ENCODE results near the gene DNAJC3.

Gene DNAJC3

DNA sequence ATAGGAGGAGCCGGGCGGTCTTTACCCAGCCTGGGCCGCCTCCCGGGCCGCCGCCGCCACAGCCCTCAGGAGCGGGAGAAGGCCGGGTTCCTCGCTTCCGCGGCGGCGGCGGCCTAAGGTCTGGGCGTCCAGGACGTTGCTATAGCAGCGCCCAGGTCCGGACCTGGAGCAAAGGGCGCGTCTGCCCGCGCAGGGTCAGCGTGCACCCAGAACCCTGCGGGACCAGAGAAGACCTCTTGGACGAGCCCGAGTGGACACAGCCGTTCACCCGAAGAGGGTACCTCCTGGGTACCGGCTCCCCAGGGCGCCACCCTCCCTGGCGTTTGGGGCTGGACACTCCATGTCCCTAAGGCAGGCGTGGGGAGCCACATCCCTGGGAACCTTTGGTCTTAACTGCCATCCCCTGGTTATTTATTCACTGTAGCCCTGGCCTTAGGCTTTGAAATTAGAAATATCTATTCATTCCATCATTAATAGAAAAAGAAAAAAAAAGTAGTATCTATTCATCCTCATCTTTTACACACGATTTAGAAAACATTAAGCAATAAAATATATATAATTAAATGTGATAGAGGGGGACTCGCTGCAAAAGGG is 34.8 kb upstream of the DNAJC3 start:
- peak; percentile 34 for DNase-seq (ENCODE audit: low spot score)

DNA sequence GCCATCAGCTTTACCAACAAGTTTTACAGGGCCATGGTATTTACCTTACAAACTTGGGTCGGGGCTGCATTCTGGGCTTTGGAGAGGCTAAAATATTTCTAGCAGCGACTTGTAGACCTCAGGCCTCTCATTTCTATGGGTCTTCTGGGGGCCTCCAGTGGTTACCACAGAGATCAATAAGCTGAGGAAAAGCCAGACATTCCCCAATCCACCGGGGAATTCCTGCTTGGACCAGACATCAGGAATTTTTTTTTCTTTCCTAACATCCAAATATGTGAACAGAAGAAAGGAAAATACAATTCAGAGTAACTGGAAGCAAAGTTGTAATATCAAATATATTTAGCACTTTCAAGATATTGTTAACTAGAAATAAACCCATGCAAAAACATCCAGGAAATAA is 33.9 kb upstream of the DNAJC3 start:
- no peak for DNase-seq (ENCODE audit: low spot score)
- TF ChIP-seq, protein P1, sequence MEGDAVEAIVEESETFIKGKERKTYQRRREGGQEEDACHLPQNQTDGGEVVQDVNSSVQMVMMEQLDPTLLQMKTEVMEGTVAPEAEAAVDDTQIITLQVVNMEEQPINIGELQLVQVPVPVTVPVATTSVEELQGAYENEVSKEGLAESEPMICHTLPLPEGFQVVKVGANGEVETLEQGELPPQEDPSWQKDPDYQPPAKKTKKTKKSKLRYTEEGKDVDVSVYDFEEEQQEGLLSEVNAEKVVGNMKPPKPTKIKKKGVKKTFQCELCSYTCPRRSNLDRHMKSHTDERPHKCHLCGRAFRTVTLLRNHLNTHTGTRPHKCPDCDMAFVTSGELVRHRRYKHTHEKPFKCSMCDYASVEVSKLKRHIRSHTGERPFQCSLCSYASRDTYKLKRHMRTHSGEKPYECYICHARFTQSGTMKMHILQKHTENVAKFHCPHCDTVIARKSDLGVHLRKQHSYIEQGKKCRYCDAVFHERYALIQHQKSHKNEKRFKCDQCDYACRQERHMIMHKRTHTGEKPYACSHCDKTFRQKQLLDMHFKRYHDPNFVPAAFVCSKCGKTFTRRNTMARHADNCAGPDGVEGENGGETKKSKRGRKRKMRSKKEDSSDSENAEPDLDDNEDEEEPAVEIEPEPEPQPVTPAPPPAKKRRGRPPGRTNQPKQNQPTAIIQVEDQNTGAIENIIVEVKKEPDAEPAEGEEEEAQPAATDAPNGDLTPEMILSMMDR (IDR thresholded peaks at IDR 0.05; ENCODE audit: extremely low read depth, missing control alignments) = no peak

More for the DNA sequence above, 34.8 kb upstream of the DNAJC3 start:
- TF ChIP-seq, protein P1 (IDR thresholded peaks at IDR 0.05; ENCODE audit: extremely low read depth, missing control alignments) = no peak

DNA sequence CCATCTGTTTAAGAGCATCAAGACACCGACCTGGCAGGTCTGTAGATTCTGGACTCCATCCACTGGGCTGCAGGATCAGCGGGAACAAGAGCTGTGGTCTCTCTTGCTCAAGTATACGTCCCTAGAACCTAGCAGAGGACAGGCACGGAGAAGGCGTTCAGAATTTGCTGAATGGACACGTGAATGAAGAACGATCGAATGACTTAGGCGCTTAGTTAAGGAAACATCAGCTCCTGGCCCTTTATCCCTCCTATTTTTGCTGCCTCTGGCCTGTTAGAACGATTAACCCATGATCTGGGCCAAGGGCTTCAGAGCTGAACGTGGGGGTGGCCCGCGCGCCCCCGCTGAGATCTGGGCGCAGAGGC is 33.4 kb upstream of the DNAJC3 start:
- TF ChIP-seq, protein P1 (IDR thresholded peaks at IDR 0.05; ENCODE audit: extremely low read depth, missing control alignments) = no peak
- no peak for DNase-seq (ENCODE audit: low spot score)

DNA sequence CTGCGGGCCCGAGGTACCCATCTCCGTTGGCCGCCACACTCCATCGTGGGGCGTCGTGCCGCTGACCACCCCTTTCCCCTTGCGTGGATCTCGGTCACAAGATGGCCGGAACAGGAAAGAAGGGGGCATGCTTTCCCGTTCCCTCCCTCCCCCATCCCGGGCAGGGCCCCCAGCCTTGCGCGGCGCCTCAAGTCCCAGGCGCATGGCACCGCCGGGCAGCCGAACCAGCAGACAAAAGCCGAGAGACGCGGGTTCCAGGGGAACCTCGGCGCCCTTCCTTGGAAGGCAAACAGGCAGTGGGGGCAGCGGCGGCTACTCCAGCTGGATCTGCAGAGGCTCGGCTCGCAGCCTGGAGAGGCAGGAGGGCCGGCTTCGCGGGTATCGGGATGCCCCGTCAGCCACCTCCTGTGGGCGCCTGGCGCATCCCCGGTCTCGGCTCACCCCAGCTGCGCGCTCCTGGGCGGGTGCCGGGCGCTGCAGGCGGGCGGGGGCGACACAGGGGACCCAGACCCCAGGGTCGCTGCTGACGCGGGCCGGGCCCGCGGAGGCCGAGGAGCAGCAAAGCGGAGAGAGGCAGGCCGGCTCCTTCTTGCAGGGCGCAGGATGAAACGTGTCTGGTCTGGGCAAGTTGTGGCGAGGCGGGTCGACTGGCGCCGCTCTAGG is 32.9 kb upstream of the DNAJC3 start:
- no peak for DNase-seq (ENCODE audit: low spot score)
- TF ChIP-seq, protein P1 (IDR thresholded peaks at IDR 0.05; ENCODE audit: extremely low read depth, missing control alignments) = no peak

- TF ChIP-seq, protein P1 (IDR thresholded peaks at IDR 0.05; ENCODE audit: extremely low read depth, missing control alignments) = no peak
- peak; percentile 46 for DNase-seq (ENCODE audit: low spot score)
Observed at GRCh38 chr13:95644601-95645052, 32.3 kb upstream of the DNAJC3 start, which contains the start of gene DZIP1. Gene DZIP1 (minus strand): TSS chr13:95644706. CDS start chr13:95642029, 2,677 bp downstream.

GRCh38 chr13:95647321-95647720 is 29.6 kb upstream of the DNAJC3 start:
- TF ChIP-seq, protein P1 (IDR thresholded peaks at IDR 0.05; ENCODE audit: extremely low read depth, missing control alignments) = no peak
- DNase-seq (ENCODE audit: low spot score) = no peak

- DNase-seq (ENCODE audit: low spot score) = no peak
Observed at GRCh38 chr13:95650696-95651095, 26.2 kb upstream of the DNAJC3 start.

More at GRCh38 chr13:95650696-95651095, 26.2 kb upstream of the DNAJC3 start:
- TF ChIP-seq, protein P1 (IDR thresholded peaks at IDR 0.05; ENCODE audit: extremely low read depth, missing control alignments) = no peak

All from GM20000 (cell line).